ENCODE data around the gene TMED4. TPM values are rescaled to one million over a fixed set of nuclear protein-coding genes. Genes with fewer than 3 reads are reported as not detected.

The TMED4 gene
- total RNA-seq, 1 experiment from 2014 or later: 62.4 TPM

DNA sequence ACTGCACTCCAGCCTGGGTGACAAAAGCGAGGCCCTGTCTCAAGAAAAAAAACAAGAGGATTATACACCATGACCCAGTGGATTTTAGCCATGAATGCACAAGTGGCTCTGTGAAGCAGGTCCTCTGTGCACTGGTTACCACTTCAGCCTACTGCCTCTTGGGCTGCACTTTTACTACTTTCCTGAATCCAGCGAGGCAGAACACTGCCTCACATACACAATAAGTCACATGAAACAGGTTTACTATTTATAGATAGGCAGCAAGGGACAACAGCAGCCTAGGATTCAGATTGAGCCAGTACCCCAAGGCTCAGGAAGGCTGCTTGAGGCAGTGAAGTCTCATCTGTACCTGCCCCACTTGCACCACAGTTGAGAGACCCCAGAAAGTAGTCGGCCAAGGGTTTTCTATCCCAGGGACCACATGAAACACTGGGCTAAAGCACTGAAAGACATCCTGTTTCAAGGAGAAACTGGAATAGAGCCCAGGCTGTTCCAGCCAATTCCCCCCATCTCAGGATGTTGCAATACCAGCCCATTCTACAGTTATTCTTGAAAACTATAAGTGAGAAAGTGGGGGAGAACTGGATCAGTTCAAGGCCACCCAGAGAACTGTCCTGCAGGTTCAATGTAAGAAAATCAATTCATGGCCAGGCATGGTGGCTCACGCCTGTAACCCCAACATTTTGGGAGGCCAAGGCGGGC lies 14.1 kb upstream of the TMED4 start:
- no CpG with 5 or more reads among the region's 5 CpGs for WGBS (ENCODE audit: extremely low coverage, insufficient read length, low lambda C conversion rate)
- Histone ChIP-seq H2BK5ac (ENCODE audit: insufficient read length, low read length) (no peak overlapping the region), H4K20me1 (ENCODE audit: control insufficient read depth, insufficient read depth, insufficient read length) (no peaks in the 10 kb centered on the region), H3K23ac (ENCODE audit: insufficient read length, low read depth, low read length) (no peak overlapping the region), H3K9me3 (ENCODE audit: control insufficient read depth, low read depth, low read length) (no peaks in the 10 kb centered on the region), H3K27ac (ENCODE audit: insufficient read length, low read depth, low read length) (no peak overlapping the region), H3K14ac (ENCODE audit: insufficient read depth, low read length) (no peak overlapping the region), H3K18ac (ENCODE audit: insufficient read length, low read depth, low read length) (no peak overlapping the region), H3K79me1 (ENCODE audit: insufficient read depth, low read depth, low read length, poor library complexity, severe bottlenecking) (no peaks in the 10 kb centered on the region), H3K9ac (ENCODE audit: extremely low read depth, insufficient read length, low read length) (no peak overlapping the region), H4K5ac (ENCODE audit: insufficient read length, low read depth, low read length) (no peak overlapping the region), H2BK120ac (ENCODE audit: low read depth, low read length, poor library complexity, severe bottlenecking) (no peak overlapping the region), H2AK5ac (ENCODE audit: insufficient read length, low read length) (no peak overlapping the region), H4K8ac (replicated peaks; ENCODE audit: insufficient read length, low read depth, low read length) (no peak overlapping the region), H2BK15ac (ENCODE audit: low read depth, low read length) (no peak overlapping the region), H3K23me2 (ENCODE audit: insufficient read length, low read depth, low read length, poor library complexity, severe bottlenecking) (no peaks in the 10 kb centered on the region), H3K56ac (ENCODE audit: insufficient read length, low read depth, low read length) (no peak overlapping the region), H2BK12ac (ENCODE audit: insufficient read length, low read depth, low read length) (no peak overlapping the region), H3K79me2 (ENCODE audit: insufficient read depth, low read length) (no peaks in the 10 kb centered on the region), H2AFZ (ENCODE audit: low read length) (no peak overlapping the region), H4K91ac (ENCODE audit: insufficient read length, low read depth, low read length) (no peak overlapping the region), H2BK20ac (ENCODE audit: low read depth, low read length, poor library complexity, severe bottlenecking) (no peak overlapping the region), H3K4me2 (ENCODE audit: insufficient read depth, insufficient read length, low read length) (no peak overlapping the region), H3K4ac (ENCODE audit: low read depth, low read length) (no peak overlapping the region), H3T11ph (ENCODE audit: low read length) (no peak overlapping the region), H3K4me1 (ENCODE audit: insufficient read depth, low read length) (no peaks in the 10 kb centered on the region), H3K27me3 (ENCODE audit: insufficient read depth, low read length) (no peaks in the 10 kb centered on the region)
- Mint-ChIP-seq H3K9me3 (no peaks in the 10 kb centered on the region), H3K27me3 (ENCODE audit: low read depth) (peaks cover 14% of the 10 kb centered on the region), H3K4me1 (no peaks in the 10 kb centered on the region), H3K27ac (no peak overlapping the region; a peak in 1 of 7 replicates), H3K4me3 (no peak overlapping the region; a peak in 1 of 5 replicates), H3K36me3 (ENCODE audit: insufficient read depth in 1 of 3, low read depth in 3 of 3) (no peaks in the 10 kb centered on the region)
- DNase-seq: no peak
- TF ChIP-seq, protein P1, sequence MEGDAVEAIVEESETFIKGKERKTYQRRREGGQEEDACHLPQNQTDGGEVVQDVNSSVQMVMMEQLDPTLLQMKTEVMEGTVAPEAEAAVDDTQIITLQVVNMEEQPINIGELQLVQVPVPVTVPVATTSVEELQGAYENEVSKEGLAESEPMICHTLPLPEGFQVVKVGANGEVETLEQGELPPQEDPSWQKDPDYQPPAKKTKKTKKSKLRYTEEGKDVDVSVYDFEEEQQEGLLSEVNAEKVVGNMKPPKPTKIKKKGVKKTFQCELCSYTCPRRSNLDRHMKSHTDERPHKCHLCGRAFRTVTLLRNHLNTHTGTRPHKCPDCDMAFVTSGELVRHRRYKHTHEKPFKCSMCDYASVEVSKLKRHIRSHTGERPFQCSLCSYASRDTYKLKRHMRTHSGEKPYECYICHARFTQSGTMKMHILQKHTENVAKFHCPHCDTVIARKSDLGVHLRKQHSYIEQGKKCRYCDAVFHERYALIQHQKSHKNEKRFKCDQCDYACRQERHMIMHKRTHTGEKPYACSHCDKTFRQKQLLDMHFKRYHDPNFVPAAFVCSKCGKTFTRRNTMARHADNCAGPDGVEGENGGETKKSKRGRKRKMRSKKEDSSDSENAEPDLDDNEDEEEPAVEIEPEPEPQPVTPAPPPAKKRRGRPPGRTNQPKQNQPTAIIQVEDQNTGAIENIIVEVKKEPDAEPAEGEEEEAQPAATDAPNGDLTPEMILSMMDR (conservative IDR thresholded peaks at IDR 0.05): no peak
